Kidney (tissue), 14 donors: ENCODE data around the gene MCU. TPM values are rescaled to one million over a fixed set of nuclear protein-coding genes. Genes with fewer than 3 reads are reported as not detected.
A peak's percentile ranks its signal among the peaks of the same experiment; 100 is the strongest.

Experiments used
- DNase-seq, 5 donors: peaks; one replicate each; pipeline ENCODE4 v3.0.0-alpha.2; 2013 to 2020
- FAIRE-seq: peaks from 2 replicates; lab custom pipeline; 2012; peaks lifted over from hg19 to GRCh38; lab: Jason Lieb, UNC
- H3K27ac ChIP-seq, 2 donors: one replicate each; pipeline ENCODE4 v1.7.0; 2013; ENCODE audit warnings: low read depth in 2 of 2, low read length in 2 of 2, inconsistent platforms in 1 of 2
- H3K27me3 ChIP-seq: one replicate; pipeline ENCODE4 v1.7.1; 2013; ENCODE audit warnings: low read length, inconsistent platforms; ENCODE audit not compliant: control insufficient read depth, insufficient read depth
- H3K36me3 ChIP-seq, 3 donors: one replicate each; pipeline versions ENCODE4 v1.7.0 to v1.7.1; 2013; ENCODE audit warnings: low read length in 3 of 3, control low read depth in 1 of 3, inconsistent platforms in 1 of 3; ENCODE audit not compliant: insufficient read depth in 3 of 3, control insufficient read depth in 2 of 3
- H3K4me1 ChIP-seq, 3 donors: one replicate each; pipeline versions ENCODE4 v1.7.0 to v1.7.1; 2013; ENCODE audit warnings: low read length in 3 of 3, inconsistent platforms in 1 of 3, low read depth in 1 of 3; ENCODE audit not compliant: control insufficient read depth in 2 of 3, insufficient read depth in 2 of 3
- H3K4me3 ChIP-seq, 3 donors: one replicate each; pipeline versions ENCODE4 v1.7.0 to v1.8.1; 2013; ENCODE audit warnings: low read length in 3 of 3, control low read depth in 1 of 3, inconsistent platforms in 1 of 3
- H3K9ac ChIP-seq, 3 donors: one replicate each; pipeline versions ENCODE4 v1.7.0 to v1.7.1; 2013; ENCODE audit warnings: low read length in 3 of 3, control low read depth in 1 of 3, inconsistent platforms in 1 of 3
- H3K9me3 ChIP-seq, 3 donors: one replicate each; pipeline versions ENCODE4 v1.7.0 to v1.7.1; 2013; ENCODE audit warnings: low read length in 3 of 3, control low read depth in 1 of 3, inconsistent platforms in 1 of 3; ENCODE audit not compliant: control insufficient read depth in 2 of 3, insufficient read depth in 1 of 3
- intact Hi-C: fragments of 100-400 bp; cut with DNase I; formaldehyde crosslinking; loops from one replicate; pipeline ENCODE4 v1.11.1; 2022
- polyA plus RNA-seq: library from polyadenylated mRNA; stranded (reverse); fragments of 350-450 nt; fragmentation: Illumina TruSeq; extraction: RNeasy Lipid Tissue Mini Kit (QIAGEN cat#74804); gene quantifications from one replicate; pipeline ENCODE4 v1.2.3, GENCODE V29; 2014; ENCODE audit warnings: low read depth, low replicate concordance; ENCODE audit not compliant: insufficient read depth
- total RNA-seq: library from RNA; stranded (reverse); fragmentation: NEBNext Ultra II Directional; extraction: Animal tissue kit (Norgen Biotek cat#: 25700); gene quantifications from one replicate; pipeline ENCODE4 v1.2.1, GENCODE V29; 2021
- TF ChIP-seq, protein P1 (sequence below): IDR thresholded peaks from 3 replicates; pipeline ENCODE4 v1.5.1; 2012; ENCODE audit warnings: mild to moderate bottlenecking, moderate library complexity, borderline replicate concordance; ENCODE audit not compliant: insufficient read depth; ENCODE audit errors: extremely low read depth
- donor health status: control.
- donor health status: control.
- donor health status: control.
- donor health status: control.
- donor health status: control.
- donor health status: DM: yes; HTN: yes; CAD: no.
- donor health status: Normal renal cell carcinoma (clear cell type).

The MCU gene
- total and polyA plus RNA-seq, 2 donors from 2014 or later: 18.6 to 37.6 TPM

DNA sequence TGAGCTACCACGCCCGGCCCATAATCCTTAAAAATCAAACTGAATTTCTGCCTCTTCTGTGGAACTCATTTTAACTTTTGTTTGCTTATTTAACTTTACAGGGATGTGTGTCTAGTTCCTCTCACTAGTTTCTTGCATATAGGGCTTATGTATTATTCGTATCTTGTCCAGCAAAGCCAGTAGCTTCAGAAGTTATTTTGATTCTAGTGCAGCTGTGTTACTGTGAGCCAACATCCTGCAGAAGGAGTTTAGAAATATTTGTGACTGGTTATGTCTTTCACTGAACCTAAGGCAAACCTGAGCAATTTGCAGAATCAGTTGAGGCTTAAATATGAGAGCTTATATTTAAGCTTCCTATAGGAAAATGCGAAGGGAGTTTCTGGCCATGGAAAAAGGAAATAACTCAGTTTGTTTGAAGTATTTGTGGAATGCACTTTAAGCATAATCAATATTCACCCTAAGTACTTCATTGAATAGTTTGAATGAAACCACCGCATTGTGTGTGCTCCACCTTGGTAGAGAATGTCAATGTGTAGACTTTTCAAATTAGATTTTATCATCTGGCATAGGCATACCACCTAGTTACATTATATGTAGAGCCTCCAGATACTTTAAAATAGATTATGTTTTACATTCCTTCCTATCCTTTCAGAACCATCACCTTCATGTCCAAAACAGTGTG lies 90.8 kb downstream of the MCU start:
- Histone ChIP-seq H3K4me3 (no peak overlapping the region), H3K4me1 (peaks cover 0 to 10% (median 6%) of the 10 kb centered on the region in 3 donors), H3K36me3 (no peaks in the 10 kb centered on the region), H3K9me3 (no peaks in the 10 kb centered on the region), H3K27me3 (no peaks in the 10 kb centered on the region), H3K27ac (no peak overlapping the region), H3K9ac (no peak overlapping the region)
- intact Hi-C loops: no loop called here
- DNase-seq (no peak), FAIRE-seq (no peak)
- TF ChIP-seq, protein P1, sequence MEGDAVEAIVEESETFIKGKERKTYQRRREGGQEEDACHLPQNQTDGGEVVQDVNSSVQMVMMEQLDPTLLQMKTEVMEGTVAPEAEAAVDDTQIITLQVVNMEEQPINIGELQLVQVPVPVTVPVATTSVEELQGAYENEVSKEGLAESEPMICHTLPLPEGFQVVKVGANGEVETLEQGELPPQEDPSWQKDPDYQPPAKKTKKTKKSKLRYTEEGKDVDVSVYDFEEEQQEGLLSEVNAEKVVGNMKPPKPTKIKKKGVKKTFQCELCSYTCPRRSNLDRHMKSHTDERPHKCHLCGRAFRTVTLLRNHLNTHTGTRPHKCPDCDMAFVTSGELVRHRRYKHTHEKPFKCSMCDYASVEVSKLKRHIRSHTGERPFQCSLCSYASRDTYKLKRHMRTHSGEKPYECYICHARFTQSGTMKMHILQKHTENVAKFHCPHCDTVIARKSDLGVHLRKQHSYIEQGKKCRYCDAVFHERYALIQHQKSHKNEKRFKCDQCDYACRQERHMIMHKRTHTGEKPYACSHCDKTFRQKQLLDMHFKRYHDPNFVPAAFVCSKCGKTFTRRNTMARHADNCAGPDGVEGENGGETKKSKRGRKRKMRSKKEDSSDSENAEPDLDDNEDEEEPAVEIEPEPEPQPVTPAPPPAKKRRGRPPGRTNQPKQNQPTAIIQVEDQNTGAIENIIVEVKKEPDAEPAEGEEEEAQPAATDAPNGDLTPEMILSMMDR: no peak

DNA sequence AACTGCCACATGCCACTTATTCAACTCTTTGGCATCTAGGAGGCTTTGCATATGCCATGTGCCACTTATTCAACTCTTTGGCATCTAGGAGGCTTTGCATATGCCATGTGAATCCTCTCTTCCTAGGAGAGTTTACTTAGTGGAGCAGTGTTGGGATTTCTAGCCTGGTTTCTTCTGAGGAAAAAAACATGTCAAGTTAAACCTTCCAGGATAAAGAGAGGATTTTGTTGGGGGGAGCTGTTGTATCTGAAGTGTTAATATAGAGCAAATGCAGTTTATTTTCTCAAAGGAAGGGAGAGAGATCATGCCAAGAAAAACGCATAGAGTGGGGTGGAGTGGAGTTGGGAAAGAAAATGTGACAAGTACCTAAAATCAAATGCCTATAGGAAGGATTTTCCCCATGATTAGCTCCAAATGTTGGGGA lies 91.5 kb downstream of the MCU start:
- Histone ChIP-seq H3K4me1 (peaks cover 0 to 10% (median 6%) of the 10 kb centered on the region in 3 donors), H3K4me3 (no peak overlapping the region), H3K9ac (no peak overlapping the region), H3K9me3 (no peaks in the 10 kb centered on the region), H3K36me3 (no peaks in the 10 kb centered on the region), H3K27ac (no peak overlapping the region), H3K27me3 (no peaks in the 10 kb centered on the region)
- TF ChIP-seq, protein P1: no peak
- intact Hi-C loops: no loop called here
- DNase-seq (peak in 2 of 5 donors; percentile 13 to 51), FAIRE-seq (no peak)

DNA sequence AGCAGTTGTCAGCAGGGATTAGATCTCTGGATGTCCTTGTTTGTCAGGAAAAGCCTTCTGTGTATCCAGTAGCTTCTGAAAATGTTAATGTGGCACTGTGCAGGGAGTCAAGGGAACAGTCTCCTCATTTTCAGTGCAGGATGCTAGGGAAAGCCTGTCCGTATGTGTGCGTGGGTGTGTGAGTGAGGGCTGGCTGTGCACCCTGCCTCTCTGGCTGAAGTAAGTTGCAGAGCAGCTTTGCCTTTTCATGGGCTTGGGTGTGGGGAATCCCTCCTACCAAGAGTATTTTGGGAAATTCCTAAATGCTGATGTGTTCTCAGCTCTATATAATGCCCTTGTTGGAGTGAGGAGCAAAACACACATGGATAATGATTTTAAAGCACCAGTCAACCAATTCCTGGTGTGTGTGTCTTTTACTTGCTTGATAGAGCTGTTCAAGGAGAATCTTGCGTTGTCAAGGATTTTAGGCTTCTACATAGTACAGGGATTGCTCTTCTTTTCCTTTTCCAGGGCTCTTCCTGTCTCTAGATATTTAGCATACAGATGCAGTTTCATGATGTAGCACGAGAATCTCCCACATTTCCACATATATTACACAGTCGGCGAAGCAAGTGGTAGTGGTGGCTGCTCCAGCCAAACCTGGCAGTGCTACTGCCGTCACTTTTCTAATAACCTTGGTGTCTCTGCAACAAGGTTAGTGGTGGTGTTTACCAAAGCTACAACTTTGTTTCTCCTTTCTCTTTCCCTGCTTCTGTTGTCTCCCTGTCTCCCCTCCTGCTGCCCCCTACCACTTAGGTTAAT lies 92.8 kb downstream of the MCU start:
- Histone ChIP-seq H3K4me3 (no peak overlapping the region), H3K4me1 (peaks cover 0 to 10% (median 6%) of the 10 kb centered on the region in 3 donors), H3K36me3 (no peaks in the 10 kb centered on the region), H3K27ac (no peak overlapping the region), H3K9me3 (no peaks in the 10 kb centered on the region), H3K27me3 (no peaks in the 10 kb centered on the region), H3K9ac (no peak overlapping the region)
- peak; percentile 53 to 88 (median 75) for DNase-seq
- intact Hi-C loops: no loop called here
- TF ChIP-seq, protein P1: no peak
- FAIRE-seq: no peak
